Panc1 (cell line): ENCODE results near the gene GNAQ.

Experiments used
- CTCF ChIP-seq: fragments of 450-650 bp; IDR thresholded peaks from 2 replicates; pipeline ENCODE4 v1.5.1; 2017; ENCODE audit warnings: mild to moderate bottlenecking
- TCF7L2 ChIP-seq: IDR thresholded peaks from 2 replicates; pipeline ENCODE4 v1.6.1; 2011; ENCODE audit warnings: mild to moderate bottlenecking, low read depth, low read length, inconsistent platforms

- no peak for TF ChIP-seq CTCF
- no peak for TF ChIP-seq TCF7L2
Measured at GRCh38 chr9:77961541-77961940, 70.1 kb downstream of the GNAQ start.
